ENCODE data around the gene BRD8. TPM values are rescaled to one million over a fixed set of nuclear protein-coding genes. Genes with fewer than 3 reads are reported as not detected.
"Not testable (repeated sequence)": the region's sequence is repeated elsewhere in the genome, so short reads cannot be mapped to it uniquely, and the experiment has no call there.

BRD8 gene
- total RNA-seq, 2 donors from 2014 or later: 47.1 to 75.5 TPM

- no peaks in the 10 kb centered on the region for H3K9me3 ChIP-seq
- H3K4me3 ChIP-seq: no peak overlapping the region
- no peak for DNase-seq (ENCODE audit: low spot score)
- TF ChIP-seq CTCF (IDR thresholded peaks at IDR 0.05) (no peak), POLR2A (IDR thresholded peaks at IDR 0.05) (no peak), POLR2AphosphoS5 (IDR thresholded peaks at IDR 0.05) (no peak)
- no peak overlapping the region for H3K27ac ChIP-seq
- H3K27me3 ChIP-seq (replicated peaks; ENCODE audit: insufficient read depth): no peaks in the 10 kb centered on the region
- H3K36me3 ChIP-seq: peaks cover 2 to 43% of the 10 kb centered on the region in 2 donors
- intact Hi-C loops (cut with DNase I): no loop called here
- WGBS: 85% methylated on average over 4 of the region's 4 CpGs
- H3K4me1 ChIP-seq (replicated peaks): no peaks in the 10 kb centered on the region
Observed at GRCh38 chr5:138160706-138161105, 17.7 kb downstream of the BRD8 start.

GRCh38 chr5:138159666-138160065, 18.8 kb downstream of the BRD8 start:
- TF ChIP-seq POLR2AphosphoS5 (IDR thresholded peaks at IDR 0.05) (no peak), CTCF (IDR thresholded peaks at IDR 0.05) (no peak), POLR2A (IDR thresholded peaks at IDR 0.05) (no peak)
- Histone ChIP-seq H3K27ac (no peak overlapping the region), H3K27me3 (replicated peaks; ENCODE audit: insufficient read depth) (no peaks in the 10 kb centered on the region), H3K36me3 (peaks cover 2 to 35% of the 10 kb centered on the region in 2 donors), H3K4me1 (replicated peaks) (no peaks in the 10 kb centered on the region), H3K9me3 (no peaks in the 10 kb centered on the region), H3K4me3 (no peak overlapping the region)
- intact Hi-C loops (cut with DNase I): no loop called here
- 94% methylated on average over 5 of the region's 5 CpGs for WGBS
- DNase-seq (ENCODE audit: low spot score): no peak

GRCh38 chr5:138157626-138158025, 20.8 kb downstream of the BRD8 start:
- H3K27me3 ChIP-seq (replicated peaks; ENCODE audit: insufficient read depth): no peaks in the 10 kb centered on the region
- H3K9me3 ChIP-seq: no peaks in the 10 kb centered on the region
- no peaks in the 10 kb centered on the region for H3K4me1 ChIP-seq (replicated peaks)
- H3K4me3 ChIP-seq: no peak overlapping the region
- TF ChIP-seq POLR2AphosphoS5 (IDR thresholded peaks at IDR 0.05) (no peak), POLR2A (IDR thresholded peaks at IDR 0.05) (no peak), CTCF (IDR thresholded peaks at IDR 0.05) (no peak)
- peaks cover 0 to 28% of the 10 kb centered on the region in 2 donors for H3K36me3 ChIP-seq
- 100% methylated on average over 1 of the region's 1 CpG for WGBS
- H3K27ac ChIP-seq: no peak overlapping the region
- intact Hi-C loops (cut with DNase I): no loop called here
- no peak for DNase-seq (ENCODE audit: low spot score)

GRCh38 chr5:138155977-138156376, 22.5 kb downstream of the BRD8 start:
- H3K4me1 ChIP-seq (replicated peaks); intact Hi-C loops (cut with DNase I); H3K9me3 ChIP-seq; H3K27ac ChIP-seq; H3K4me3 ChIP-seq; DNase-seq (ENCODE audit: low spot score); H3K27me3 ChIP-seq (replicated peaks; ENCODE audit: insufficient read depth): not testable (repeated sequence)
- 94% methylated on average over 9 of the region's 9 CpGs for WGBS
- peaks cover 0 to 15% of the 10 kb centered on the region in 2 donors for H3K36me3 ChIP-seq

- DNase-seq (ENCODE audit: low spot score): no peak
- TF ChIP-seq POLR2A (IDR thresholded peaks at IDR 0.05) (no peak), CTCF (IDR thresholded peaks at IDR 0.05) (no peak), POLR2AphosphoS5 (IDR thresholded peaks at IDR 0.05) (no peak)
- Histone ChIP-seq H3K9me3 (no peaks in the 10 kb centered on the region), H3K36me3 (no peaks in the 10 kb centered on the region), H3K27ac (no peak overlapping the region), H3K27me3 (replicated peaks; ENCODE audit: insufficient read depth) (no peaks in the 10 kb centered on the region), H3K4me3 (no peak overlapping the region), H3K4me1 (replicated peaks) (no peaks in the 10 kb centered on the region)
- 46% methylated on average over 3 of the region's 3 CpGs for WGBS
- intact Hi-C loops (cut with DNase I): no loop called here
Observed at GRCh38 chr5:138149530-138149929, 28.9 kb downstream of the BRD8 start.

Measured in prostate gland (tissue), 2 donors.